Measurements from ENCODE around the gene CCNK.

DNA sequence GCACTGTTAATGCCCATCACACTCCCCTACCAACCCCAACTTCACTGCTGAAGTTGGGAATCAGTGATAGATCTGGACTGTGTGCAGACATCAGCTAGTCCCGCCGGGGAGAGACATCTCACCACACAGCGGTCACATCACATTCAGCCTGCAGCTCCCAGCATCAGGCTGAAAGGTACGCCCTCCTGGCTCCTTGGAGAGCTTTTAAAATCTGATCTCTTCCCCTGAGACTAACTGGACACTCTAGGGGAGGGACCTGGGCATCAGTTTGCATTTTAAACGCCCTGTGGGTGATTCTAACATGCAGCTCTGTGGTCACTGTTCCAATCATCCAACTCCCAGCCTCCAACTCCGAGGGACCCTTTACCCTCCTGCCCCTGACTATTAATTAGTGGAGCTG, 64.4 kb downstream of the CCNK start:
- TF ChIP-seq EZH2 (IDR thresholded peaks at IDR 0.05; ENCODE audit: insufficient read depth, poor library complexity, severe bottlenecking): no peak
- TF ChIP-seq EZH2phosphoT487 (IDR thresholded peaks at IDR 0.05; ENCODE audit: insufficient read depth, low read depth): no peak
